ENCODE measurements around the gene BRIP1. TPM values are rescaled to one million over a fixed set of nuclear protein-coding genes. Genes with fewer than 3 reads are reported as not detected.

BRIP1 gene
- total RNA-seq, 1 experiment from 2014 or later: 20.2 TPM

GRCh38 chr17:61797283-61797682, 66.0 kb downstream of the BRIP1 start:
- Histone ChIP-seq H3K23ac (ENCODE audit: insufficient read length, low read depth, low read length) (no peak overlapping the region), H3K79me2 (ENCODE audit: insufficient read depth, low read length) (no peaks in the 10 kb centered on the region), H3K18ac (ENCODE audit: insufficient read length, low read depth, low read length) (no peak overlapping the region), H4K5ac (ENCODE audit: insufficient read length, low read depth, low read length) (no peak overlapping the region), H2BK12ac (ENCODE audit: insufficient read length, low read depth, low read length) (no peak overlapping the region), H2BK120ac (ENCODE audit: low read depth, low read length, poor library complexity, severe bottlenecking) (no peak overlapping the region), H3K56ac (ENCODE audit: insufficient read length, low read depth, low read length) (no peak overlapping the region), H2BK15ac (ENCODE audit: low read depth, low read length) (no peak overlapping the region), H2AFZ (ENCODE audit: low read length) (no peak overlapping the region), H3K9ac (ENCODE audit: extremely low read depth, insufficient read length, low read length) (no peak overlapping the region), H2BK5ac (ENCODE audit: insufficient read length, low read length) (no peak overlapping the region), H4K91ac (ENCODE audit: insufficient read length, low read depth, low read length) (no peak overlapping the region), H4K8ac (replicated peaks; ENCODE audit: insufficient read length, low read depth, low read length) (no peak overlapping the region), H3K4me1 (ENCODE audit: insufficient read depth, low read length) (no peaks in the 10 kb centered on the region), H2AK5ac (ENCODE audit: insufficient read length, low read length) (no peak overlapping the region), H3K14ac (ENCODE audit: insufficient read depth, low read length) (no peak overlapping the region), H3K4me2 (ENCODE audit: insufficient read depth, insufficient read length, low read length) (no peak overlapping the region), H3K4ac (ENCODE audit: low read depth, low read length) (no peak overlapping the region), H2BK20ac (ENCODE audit: low read depth, low read length, poor library complexity, severe bottlenecking) (no peak overlapping the region), H3K27me3 (ENCODE audit: insufficient read depth, low read length) (no peaks in the 10 kb centered on the region), H3K9me3 (ENCODE audit: control insufficient read depth, low read depth, low read length) (no peaks in the 10 kb centered on the region), H3K79me1 (ENCODE audit: insufficient read depth, low read depth, low read length, poor library complexity, severe bottlenecking) (no peaks in the 10 kb centered on the region), H3T11ph (ENCODE audit: low read length) (no peak overlapping the region), H3K23me2 (ENCODE audit: insufficient read length, low read depth, low read length, poor library complexity, severe bottlenecking) (no peaks in the 10 kb centered on the region), H3K27ac (ENCODE audit: insufficient read length, low read depth, low read length) (no peak overlapping the region), H4K20me1 (ENCODE audit: control insufficient read depth, insufficient read depth, insufficient read length) (no peaks in the 10 kb centered on the region)
- Mint-ChIP-seq H3K27me3 (ENCODE audit: low read depth) (no peaks in the 10 kb centered on the region), H3K9me3 (no peaks in the 10 kb centered on the region), H3K27ac (no peak overlapping the region), H3K4me3 (no peak overlapping the region), H3K4me1 (no peaks in the 10 kb centered on the region), H3K36me3 (ENCODE audit: insufficient read depth in 1 of 3, low read depth in 3 of 3) (peaks cover 7 to 27% (median 25%) of the 10 kb centered on the region in 3 experiments; a peak in 5 of 7 replicates)
- no peak for DNase-seq
- TF ChIP-seq CTCF (conservative IDR thresholded peaks at IDR 0.05): no peak
- no CpG with 5 or more reads among the region's 2 CpGs for WGBS (ENCODE audit: extremely low coverage, insufficient read length, low lambda C conversion rate)
